ENCODE data around the gene VAV2. TPM values are rescaled to one million over a fixed set of nuclear protein-coding genes. Genes with fewer than 3 reads are reported as not detected.

The VAV2 gene
- total and polyA plus RNA-seq, 9 of the 15 experiments (the other 6 are each of a cell fraction or from before 2014, with no cell fraction given) = 0.01 to 2.7 (median 1.0) TPM; not detected in 1

GRCh38 chr9:134040176-134040565 is 48.0 kb upstream of the VAV2 start:
- H3K79me2 ChIP-seq (ENCODE audit: control insufficient read depth, insufficient read depth, low read length) = no peaks in the 10 kb centered on the region
- H3K27ac ChIP-seq (ENCODE audit: extremely low read depth, low read depth, low read length) = no peak overlapping the region
- H3K4me1 ChIP-seq (replicated peaks in 1 of 2; ENCODE audit: control insufficient read depth in 2 of 2, insufficient read depth in 2 of 2, low read length in 2 of 2) = peaks cover 0 to 16% of the 10 kb centered on the region in 2 experiments; a peak in 2 of 5 replicates
- peaks cover 32% of the 10 kb centered on the region; the same call in 1 of the 3 replicates for H3K36me3 ChIP-seq (ENCODE audit: control insufficient read depth, insufficient read depth, low read length)
- BruUV-seq (replicated peaks) = no TSS peak
- H2AFZ ChIP-seq (ENCODE audit: low read depth, low read length) = no peak overlapping the region
- FAIRE-seq = no peak
- ATAC-seq = no peak
- H3K9me3 ChIP-seq (replicated peaks; ENCODE audit: control insufficient read depth, insufficient read depth, low read depth, low read length) = no peaks in the 10 kb centered on the region
- H3K4me2 ChIP-seq (ENCODE audit: insufficient read depth, low read length) = no peak overlapping the region
- POLR2A ChIA-PET = no interaction called here
- no peaks in the 10 kb centered on the region for H3K27me3 ChIP-seq (ENCODE audit: control insufficient read depth in 2 of 2, insufficient read depth in 2 of 2, low read length in 2 of 2)
- no peak overlapping the region for H3K4me3 ChIP-seq
- DNase-seq (ENCODE audit: extremely low read depth in 1 of 4, low spot score in 3 of 4) = no peak
- TF ChIP-seq FOXP4 (CRISPR knock-in tag; IDR thresholded peaks at IDR 0.05; ENCODE audit: borderline replicate concordance) (no peak), POLR2G (IDR thresholded peaks at IDR 0.05; ENCODE audit: low read depth, low read length) (no peak), IRF1 (CRISPR knock-in tag; IDR thresholded peaks at IDR 0.05; ENCODE audit: borderline replicate concordance) (no peak), NR1H2 (CRISPR knock-in tag; IDR thresholded peaks at IDR 0.05) (no peak), NCOA6 (IDR thresholded peaks at IDR 0.05) (no peak), ZNF589 (CRISPR knock-in tag; IDR thresholded peaks at IDR 0.05; ENCODE audit: low read depth) (no peak)
- no peaks in the 10 kb centered on the region for H4K20me1 ChIP-seq (replicated peaks; ENCODE audit: control insufficient read depth, insufficient read depth, low read length)
- H3K9me1 ChIP-seq (ENCODE audit: control insufficient read depth, insufficient read depth, low read length) = no peaks in the 10 kb centered on the region
- intact Hi-C loops (cut with micrococcal nuclease) (no loop called here), in situ Hi-C loops (cut with MboI) (no loop called here)
- no peak overlapping the region; a peak in 1 of 4 replicates for H3K9ac ChIP-seq (ENCODE audit: insufficient read depth in 1 of 2, low read depth in 2 of 2, low read length in 2 of 2)
- 90% methylated on average over 9 of the region's 17 CpGs for WGBS (ENCODE audit: insufficient coverage, low coverage, missing lambda C conversion rate)
- CTCF ChIA-PET (ENCODE audit: low intra/inter-chr PET ratio) = no interaction called here

All from K562 (cell line).